OCI-LY1 (cell line): ENCODE data around the gene FABP1.

Source experiments
- EZH2 ChIP-seq: fragments of 200-600 bp; sonication (generic), shearing (Covaris generic); IDR thresholded peaks from 2 replicates; pipeline ENCODE4 v1.8.0; 2017; ENCODE audit warnings: borderline replicate concordance, mixed run types, mild to moderate bottlenecking, antibody characterized with exemption, low read length, moderate library complexity, mixed read lengths
- TF ChIP-seq, protein P1 (sequence below): fragments of 200-600 bp; sonication (generic), shearing (Covaris generic); IDR thresholded peaks from 2 replicates; pipeline ENCODE4 v1.5.1; 2017; ENCODE audit warnings: mild to moderate bottlenecking, antibody characterized with exemption, low read length, moderate library complexity, mixed read lengths

DNA sequence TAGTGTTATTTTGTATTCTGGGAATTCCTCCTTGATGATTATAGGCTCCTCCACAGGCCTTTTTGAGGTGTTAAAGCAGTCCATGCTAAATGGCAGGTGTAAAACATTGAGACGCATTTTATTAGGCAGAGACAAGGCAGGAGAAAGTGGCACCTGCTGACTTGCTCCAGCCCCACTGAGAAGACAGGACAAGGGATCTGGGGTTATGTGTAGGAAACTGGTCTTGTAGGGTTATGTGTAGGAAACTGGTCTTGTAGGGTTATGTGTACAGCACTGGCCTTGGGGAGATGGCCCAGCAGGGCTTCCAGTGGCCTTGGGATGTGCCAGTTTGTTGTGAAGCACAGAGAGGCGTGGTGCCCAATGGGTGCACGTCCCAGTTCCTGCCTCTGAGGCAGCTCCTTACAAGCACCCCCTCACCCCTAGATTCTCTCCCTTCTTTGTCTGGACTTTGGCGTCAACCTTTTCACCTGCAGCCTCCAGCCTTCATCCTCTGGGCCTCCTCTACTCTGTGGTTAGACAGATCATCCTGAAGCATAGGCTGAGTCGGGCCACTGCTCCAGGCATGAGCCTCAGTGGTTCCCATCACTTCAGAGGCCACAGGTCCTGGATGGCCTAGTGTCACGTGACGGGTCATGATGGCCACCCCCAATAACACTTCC is 921 bp upstream of the FABP1 start:
- TF ChIP-seq, protein P1, sequence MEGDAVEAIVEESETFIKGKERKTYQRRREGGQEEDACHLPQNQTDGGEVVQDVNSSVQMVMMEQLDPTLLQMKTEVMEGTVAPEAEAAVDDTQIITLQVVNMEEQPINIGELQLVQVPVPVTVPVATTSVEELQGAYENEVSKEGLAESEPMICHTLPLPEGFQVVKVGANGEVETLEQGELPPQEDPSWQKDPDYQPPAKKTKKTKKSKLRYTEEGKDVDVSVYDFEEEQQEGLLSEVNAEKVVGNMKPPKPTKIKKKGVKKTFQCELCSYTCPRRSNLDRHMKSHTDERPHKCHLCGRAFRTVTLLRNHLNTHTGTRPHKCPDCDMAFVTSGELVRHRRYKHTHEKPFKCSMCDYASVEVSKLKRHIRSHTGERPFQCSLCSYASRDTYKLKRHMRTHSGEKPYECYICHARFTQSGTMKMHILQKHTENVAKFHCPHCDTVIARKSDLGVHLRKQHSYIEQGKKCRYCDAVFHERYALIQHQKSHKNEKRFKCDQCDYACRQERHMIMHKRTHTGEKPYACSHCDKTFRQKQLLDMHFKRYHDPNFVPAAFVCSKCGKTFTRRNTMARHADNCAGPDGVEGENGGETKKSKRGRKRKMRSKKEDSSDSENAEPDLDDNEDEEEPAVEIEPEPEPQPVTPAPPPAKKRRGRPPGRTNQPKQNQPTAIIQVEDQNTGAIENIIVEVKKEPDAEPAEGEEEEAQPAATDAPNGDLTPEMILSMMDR: no peak
- no peak for TF ChIP-seq EZH2
